Activated T-cell treated with anti-CD3 and anti-CD28 coated beads, Interleukin-2, amount 50 U/mL, for 48 hours (primary cell): ENCODE results near the gene CATSPERE.
"Not testable (repeated sequence)": the region's sequence is repeated elsewhere in the genome, so short reads cannot be mapped to it uniquely, and the experiment has no call there.

Experiments used
- DNase-seq, 2 experiments: peaks; one replicate each; pipeline ENCODE4 v3.0.0-alpha.2; 2020

The CATSPERE gene

DNA sequence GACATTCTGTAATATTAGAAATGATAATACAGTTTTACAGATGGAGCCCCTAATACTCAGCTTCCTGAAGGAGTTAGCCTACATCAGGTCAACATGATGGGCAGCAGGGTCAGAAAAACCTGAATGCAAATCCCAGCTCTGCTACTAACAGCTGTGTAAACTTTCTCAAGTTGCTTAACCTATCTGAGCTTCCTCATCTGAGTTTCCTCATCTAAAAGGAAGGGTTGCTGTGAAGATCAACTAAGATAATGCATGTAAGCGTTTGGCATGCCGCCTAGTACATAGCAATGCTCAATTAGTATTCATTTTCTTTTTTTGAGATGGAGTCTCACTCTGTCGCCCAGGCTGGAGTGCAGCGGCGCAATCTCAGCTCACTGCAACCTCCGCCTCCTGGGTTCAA lies 173.5 kb downstream of the CATSPERE start:
- DNase-seq = no peak

GRCh38 chr1:244636488-244637259 lies 175.6 kb downstream of the CATSPERE start:
- no peak for DNase-seq

GRCh38 chr1:244639561-244639960 lies 178.5 kb downstream of the CATSPERE start:
- DNase-seq = no peak

DNA sequence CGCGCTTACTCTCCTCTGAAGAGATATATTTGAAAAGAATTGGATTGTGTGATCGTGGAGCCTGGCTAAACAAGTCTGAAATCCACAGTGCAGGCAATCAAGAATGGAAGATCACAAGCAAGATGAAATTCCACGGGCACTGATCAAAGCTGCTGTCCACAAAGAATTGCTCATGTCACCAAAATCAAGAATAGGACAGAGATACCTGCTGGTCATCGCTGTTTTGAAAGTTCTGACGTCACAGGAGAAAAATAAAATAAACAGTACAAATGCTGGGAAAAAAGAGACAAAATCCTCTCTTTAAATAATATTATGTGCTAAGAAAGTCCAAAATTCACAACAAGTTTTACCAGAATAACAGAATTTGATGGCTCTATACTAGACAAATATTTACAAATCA lies 179.8 kb downstream of the CATSPERE start:
- no peak for DNase-seq

DNA sequence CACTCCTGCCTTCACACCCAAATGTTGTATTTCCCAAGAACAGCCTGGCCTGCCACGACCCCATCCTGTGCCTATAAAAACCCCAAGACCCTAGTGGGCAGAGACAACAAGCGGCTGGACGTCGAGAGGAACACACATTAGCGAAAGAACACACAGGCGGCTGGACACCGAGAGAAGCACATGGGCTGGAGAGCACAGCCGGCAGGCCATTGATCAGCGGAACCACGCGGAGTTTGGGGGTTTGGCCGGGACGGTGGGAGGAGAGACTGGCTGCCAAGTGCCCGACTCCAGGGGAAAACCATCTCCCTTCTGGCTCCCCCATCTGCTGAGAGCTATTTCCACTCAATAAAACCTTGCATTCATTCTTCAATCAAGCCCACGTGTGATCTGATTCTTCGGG lies 181.5 kb downstream of the CATSPERE start:
- DNase-seq = no peak

GRCh38 chr1:244642988-244643387 lies 181.9 kb downstream of the CATSPERE start:
- DNase-seq = no peak

DNA sequence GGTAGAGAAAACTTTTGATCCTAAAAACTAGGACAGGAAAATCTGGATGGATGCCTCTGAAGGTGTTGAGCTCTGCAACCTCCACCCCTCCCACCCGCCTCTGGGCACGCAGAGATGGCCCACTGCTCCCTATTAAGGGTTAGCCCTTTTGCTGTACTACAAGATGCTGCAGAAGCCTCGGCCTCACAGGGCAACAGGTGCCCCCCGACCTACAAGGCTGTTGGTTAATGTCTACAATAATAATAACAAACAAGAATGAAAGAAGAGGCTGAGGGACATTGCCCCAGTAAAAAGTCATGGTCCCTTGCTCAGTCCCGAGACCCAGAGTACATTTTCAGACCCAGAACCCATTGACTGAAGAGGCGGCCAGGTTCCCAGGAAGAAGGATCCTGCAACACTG lies 184.3 kb downstream of the CATSPERE start:
- no peak for DNase-seq

- no peak for DNase-seq
Measured at GRCh38 chr1:244645890-244646289, 184.8 kb downstream of the CATSPERE start.

DNA sequence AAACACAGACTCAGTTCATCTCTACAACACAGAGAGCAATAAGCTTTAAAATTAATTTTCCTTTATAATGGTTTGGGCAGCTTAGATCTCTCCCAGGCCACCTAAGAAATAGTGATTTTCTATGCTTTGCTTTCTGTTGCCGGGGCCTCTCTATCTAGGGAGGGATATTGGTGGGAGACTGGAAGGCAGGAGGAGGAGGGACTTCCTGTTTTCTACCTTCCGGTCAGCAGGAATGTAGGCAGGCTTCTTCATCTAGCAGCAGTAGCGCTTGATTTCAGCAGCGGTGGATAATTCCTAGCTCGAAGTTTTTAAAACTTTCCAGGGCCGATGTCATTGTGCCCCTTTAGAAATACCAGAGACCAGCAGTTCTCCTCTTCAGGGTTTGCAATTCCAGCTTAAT lies 186.7 kb downstream of the CATSPERE start:
- DNase-seq = no peak

- no peak for DNase-seq
Measured at GRCh38 chr1:244651956-244652622, 191.0 kb downstream of the CATSPERE start.

GRCh38 chr1:244652623-244653438 lies 191.8 kb downstream of the CATSPERE start, which contains the start of gene DESI2:
Gene DESI2, plus strand, starts transcription at chr1:244653126. Its CDS starts 188 bp downstream, at chr1:244653314.
- peak; percentile 95 to 98 for DNase-seq

GRCh38 chr1:244653439-244654107 lies 192.5 kb downstream of the CATSPERE start:
- peak in 1 of 2 experiments; percentile 22 for DNase-seq

- DNase-seq = no peak
Measured at GRCh38 chr1:244654108-244655038, 193.3 kb downstream of the CATSPERE start.

- no peak for DNase-seq
Measured at GRCh38 chr1:244655186-244655585, 194.1 kb downstream of the CATSPERE start.

GRCh38 chr1:244657421-244657820 lies 196.3 kb downstream of the CATSPERE start:
- no peak for DNase-seq

DNA sequence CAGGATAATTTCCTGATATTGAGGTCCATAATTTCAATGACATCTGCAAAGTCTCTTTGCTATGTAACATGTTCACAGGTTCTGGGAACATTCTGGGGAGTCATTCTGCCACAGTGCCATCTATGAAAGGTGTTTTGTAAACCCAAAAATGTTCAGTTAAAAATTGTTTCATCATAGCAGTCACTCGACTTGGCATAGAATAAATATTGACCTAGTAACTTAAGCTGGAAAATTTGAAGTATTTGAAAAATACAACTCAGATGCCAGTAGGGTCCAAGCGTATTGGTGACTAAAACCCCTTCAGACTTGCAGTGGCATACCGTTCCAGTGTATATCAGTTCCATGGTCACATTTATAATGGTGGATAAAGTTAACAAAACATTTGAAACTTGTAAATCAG lies 198.6 kb downstream of the CATSPERE start:
- DNase-seq = no peak

DNA sequence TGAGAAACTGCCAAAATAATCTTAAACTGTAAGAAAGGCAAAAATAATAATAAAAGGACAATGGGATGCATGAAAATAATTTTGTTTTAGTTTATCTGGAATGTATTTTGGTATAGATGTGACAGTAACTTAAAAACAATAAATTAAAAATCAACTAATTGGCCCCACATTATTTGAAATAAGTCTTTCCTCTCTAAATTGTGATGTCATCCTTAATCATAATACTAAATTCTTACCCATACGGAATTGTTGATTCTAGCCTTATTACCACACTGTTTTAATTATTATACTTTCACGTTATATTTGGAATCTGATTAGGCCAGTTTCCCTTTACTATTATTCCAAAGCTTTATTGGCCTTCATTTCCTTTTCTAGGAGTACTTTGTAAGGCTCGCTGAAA lies 199.5 kb downstream of the CATSPERE start:
- DNase-seq = no peak

DNA sequence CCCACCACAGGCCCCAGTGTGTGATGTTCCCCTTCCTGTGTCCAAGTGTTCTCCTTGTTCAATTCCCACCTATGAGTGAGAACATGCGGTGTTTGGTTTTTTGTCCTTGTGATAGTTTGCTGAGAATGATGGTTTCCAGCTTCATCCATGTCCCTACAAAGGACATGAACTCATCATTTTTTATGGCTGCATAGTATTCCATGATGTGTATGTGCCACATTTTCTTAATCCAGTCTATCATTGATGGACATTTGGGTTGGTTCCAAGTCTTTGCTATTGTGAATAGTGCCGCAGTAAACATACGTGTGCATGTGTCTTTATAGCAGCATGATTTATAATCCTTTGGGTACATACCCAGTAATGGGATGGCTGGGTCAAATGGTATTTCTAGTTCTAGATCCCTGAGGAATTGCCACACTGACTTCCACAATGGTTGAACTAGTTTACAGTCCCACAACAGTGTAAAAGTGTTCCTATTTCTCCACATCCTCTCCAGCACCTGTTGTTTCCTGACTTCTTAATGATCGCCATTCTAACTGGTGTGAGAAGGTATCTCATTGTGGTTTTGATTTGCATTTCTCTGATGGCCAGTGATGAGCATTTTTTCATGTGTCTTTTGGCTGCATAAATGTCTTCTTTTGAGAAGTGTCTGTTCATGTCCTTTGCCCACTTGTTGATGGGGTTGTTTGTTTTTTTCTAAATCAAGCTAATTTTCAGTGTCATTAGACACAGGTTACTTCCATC lies 200.7 kb downstream of the CATSPERE start:
- not testable (repeated sequence) for DNase-seq

GRCh38 chr1:244662599-244662998 lies 201.5 kb downstream of the CATSPERE start:
- DNase-seq = no peak

DNA sequence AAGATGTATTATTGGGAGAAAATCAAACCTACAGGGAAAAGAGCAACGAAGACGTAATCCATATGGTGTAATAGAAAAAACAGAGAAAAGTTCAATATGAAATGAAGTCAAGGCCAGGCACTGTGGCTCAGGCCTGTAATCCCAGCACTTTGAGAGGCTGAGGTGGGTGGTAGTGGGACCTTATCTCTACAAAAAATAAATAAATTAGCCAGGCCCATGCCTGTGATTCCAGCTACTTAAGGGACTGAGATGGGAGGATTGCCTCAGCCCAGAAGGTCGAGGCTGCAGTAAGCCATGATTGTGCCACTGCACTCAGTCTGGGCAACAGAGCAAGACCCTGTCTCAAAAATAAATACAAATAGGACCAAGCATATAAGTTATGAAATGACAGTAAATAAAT lies 203.3 kb downstream of the CATSPERE start:
- DNase-seq = no peak

DNA sequence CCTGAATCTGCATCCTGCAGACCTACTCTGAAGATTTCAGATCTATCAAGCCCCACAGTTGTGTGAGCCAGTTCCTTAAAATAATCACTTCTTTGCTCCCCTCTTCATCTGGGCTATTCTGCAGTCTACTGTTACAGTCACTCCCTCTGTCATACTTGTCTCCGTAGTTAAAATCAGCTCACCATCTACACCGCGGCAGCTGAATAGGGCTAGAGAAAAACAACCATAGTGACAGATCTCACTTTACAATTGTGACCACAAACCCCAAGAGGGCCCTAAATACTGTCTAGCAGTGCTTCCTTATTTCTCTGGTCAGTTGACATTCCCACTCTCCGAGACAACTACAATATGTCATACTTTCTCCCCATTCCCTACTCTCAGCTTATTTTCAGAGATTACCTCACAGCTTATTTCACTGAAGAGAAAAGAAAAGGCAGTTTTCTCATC lies 204.7 kb downstream of the CATSPERE start:
- no peak for DNase-seq
